Stomach (tissue), 4 donors: ENCODE measurements around the gene STK39.

Experiments used
- POLR2A ChIP-seq, 4 donors: fragments of 450-650 bp; IDR thresholded peaks; one replicate each; pipeline ENCODE4 v1.6.1; 2016; ENCODE audit warnings: antibody characterized with exemption in 4 of 4, control low read depth in 2 of 4, mild to moderate bottlenecking in 1 of 4, moderate library complexity in 1 of 4
- POLR2AphosphoS5 ChIP-seq, 3 donors: sonication (generic); formaldehyde crosslinking; IDR thresholded peaks; one replicate each; pipeline ENCODE4 v1.6.1; 2016; ENCODE audit warnings: antibody characterized with exemption in 3 of 3

DNA sequence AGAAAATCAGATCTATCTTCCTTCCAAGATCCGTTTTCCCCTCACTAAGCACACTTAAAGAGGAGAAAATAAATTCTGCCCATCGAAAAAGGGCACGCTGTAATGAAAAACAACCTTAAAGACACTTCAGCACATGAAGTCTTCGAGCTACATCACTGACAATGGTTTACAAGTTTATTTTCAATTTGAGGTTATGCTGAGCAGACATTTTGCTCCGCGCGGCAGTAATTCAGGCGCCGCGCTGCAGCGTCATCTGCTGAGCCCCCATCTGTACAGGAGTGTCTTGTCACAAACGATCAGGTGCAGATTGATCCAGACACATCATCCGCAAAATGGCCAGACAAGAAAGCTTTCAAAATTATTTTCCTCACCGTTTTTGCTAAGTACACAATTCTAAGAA, 341.7 kb downstream of the STK39 start:
- TF ChIP-seq POLR2A (IDR thresholded peaks at IDR 0.05) (no peak), POLR2AphosphoS5 (IDR thresholded peaks at IDR 0.05) (no peak)
